Liver (tissue), 3 donors: ENCODE data around the gene NCOA3.

Experiments
- CTCF ChIP-seq: fragments of 150-350 bp; IDR thresholded peaks from 2 replicates; pipeline ENCODE4 v1.5.1; 2017; ENCODE audit warnings: improper control_type of control experiment, low read depth, low read length; ENCODE audit not compliant: missing input control
- GABPA ChIP-seq, 2 donors: IDR thresholded peaks in 1 of 2; conservative IDR thresholded peaks in 1 of 2; 2 replicates each; pipeline ENCODE4 v1.6.1; 2016; ENCODE audit warnings: antibody characterized with exemption in 2 of 2, mild to moderate bottlenecking in 1 of 2, moderate library complexity in 1 of 2
- MAX ChIP-seq: IDR thresholded peaks from 2 replicates; pipeline ENCODE4 v1.6.1; 2016; ENCODE audit warnings: antibody characterized with exemption
- REST ChIP-seq: IDR thresholded peaks from 2 replicates; pipeline ENCODE4 v1.6.1; 2016; ENCODE audit warnings: antibody characterized with exemption, mild to moderate bottlenecking
- SP1 ChIP-seq: IDR thresholded peaks from 2 replicates; pipeline ENCODE4 v1.6.1; 2018; ENCODE audit warnings: antibody characterized with exemption, mild to moderate bottlenecking
- YY1 ChIP-seq: IDR thresholded peaks from 2 replicates; pipeline ENCODE4 v1.6.1; 2016; ENCODE audit warnings: antibody characterized with exemption, mild to moderate bottlenecking
- ZBTB33 ChIP-seq: IDR thresholded peaks from 2 replicates; pipeline ENCODE4 v1.6.1; 2016; ENCODE audit warnings: antibody characterized with exemption
- donor health status: healthy.
- donor health status: healthy.

GRCh38 chr20:47674145-47674544 lies 172.5 kb downstream of the NCOA3 start:
- no peak for TF ChIP-seq MAX
- TF ChIP-seq CTCF = no peak
- TF ChIP-seq SP1 = no peak
- TF ChIP-seq YY1 = no peak
- no peak for TF ChIP-seq ZBTB33
- no peak for TF ChIP-seq REST
- no peak for TF ChIP-seq GABPA (IDR thresholded peaks at IDR 0.05 in 1 of 2, conservative IDR thresholded peaks at IDR 0.05 in 1 of 2)
